Measurements from ENCODE around the gene FAM181A. TPM values are rescaled to one million over a fixed set of nuclear protein-coding genes. Genes with fewer than 3 reads are reported as not detected.

FAM181A gene
- total RNA-seq, 1 experiment from 2014 or later, result not detected

DNA sequence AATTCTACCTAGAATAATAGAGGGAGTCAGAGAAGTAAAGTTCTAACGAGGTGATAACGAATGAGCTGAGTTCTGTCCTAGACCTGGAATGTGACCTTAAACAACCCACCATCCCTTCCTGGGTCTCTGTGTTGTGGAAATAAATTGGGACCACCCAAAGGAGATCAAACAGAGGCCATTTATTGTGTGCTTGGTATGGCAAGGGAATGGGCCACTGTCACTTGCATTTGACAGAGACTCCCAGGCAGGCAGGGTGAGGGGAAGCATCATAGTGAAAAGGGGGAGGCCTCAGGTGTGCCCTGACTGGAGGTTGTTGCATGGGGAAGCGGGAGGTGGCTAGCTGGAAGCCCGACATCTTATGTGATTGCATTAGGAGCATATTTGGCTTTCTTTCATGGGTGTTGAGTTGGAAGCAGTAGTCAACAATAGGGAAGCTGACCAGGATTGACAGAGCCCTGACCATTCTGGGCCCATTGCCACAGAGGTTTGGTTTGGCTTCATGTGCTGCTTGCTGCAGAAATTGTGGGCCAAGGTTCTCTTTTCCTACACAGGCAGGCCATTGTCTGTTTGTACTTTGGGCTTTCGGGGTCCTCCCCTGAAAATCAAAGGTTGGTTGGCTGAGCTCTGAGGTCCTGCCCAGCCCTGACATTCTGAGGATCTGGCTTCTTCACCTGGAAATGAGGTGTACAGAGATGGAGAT lies 17.6 kb upstream of the FAM181A start:
- Histone ChIP-seq H4K20me1 (ENCODE audit: insufficient read depth) (no peaks in the 10 kb centered on the region), H3K27ac (no peak overlapping the region), H3K79me2 (ENCODE audit: low read depth) (no peaks in the 10 kb centered on the region), H3K9me2 (ENCODE audit: insufficient read depth) (no peaks in the 10 kb centered on the region), H3K27me3 (ENCODE audit: insufficient read depth, low read depth) (0 out of 2 replicates have a peak, but pooled peaks cover 14% of the 10 kb centered on the region), H3K4me2 (no peak overlapping the region), H3F3A (ENCODE audit: insufficient read depth, low read depth) (no peaks in the 10 kb centered on the region), H3K4me3 (no peak overlapping the region), H3K9me3 (ENCODE audit: insufficient read depth, low read depth) (no peaks in the 10 kb centered on the region), H2AFZ (no peak overlapping the region), H3K36me3 (ENCODE audit: low read depth) (no peaks in the 10 kb centered on the region), H3K4me1 (replicated peaks; ENCODE audit: insufficient read depth) (no peaks in the 10 kb centered on the region)
- DNase-seq, result no peak
- POLR2A ChIA-PET (ENCODE audit: unreplicated experiment), result no interaction called here
- no peak for TF ChIP-seq CTCF (conservative IDR thresholded peaks at IDR 0.05)
- no peak for TF ChIP-seq EZH2 (IDR thresholded peaks at IDR 0.05; ENCODE audit: low read depth)
- CTCF ChIA-PET, result no interaction called here
- intact Hi-C loops (cut with micrococcal nuclease; ENCODE audit: unreplicated experiment), result no loop called here
- no TSS peak for BruUV-seq (replicated peaks)

GRCh38 chr14:93911975-93912615 lies 15.0 kb upstream of the FAM181A start:
- Histone ChIP-seq H3K36me3 (ENCODE audit: low read depth) (no peaks in the 10 kb centered on the region), H3K9me2 (ENCODE audit: insufficient read depth) (no peaks in the 10 kb centered on the region), H3K4me1 (replicated peaks; ENCODE audit: insufficient read depth) (no peaks in the 10 kb centered on the region), H3K4me2 (no peak overlapping the region), H3K27me3 (ENCODE audit: insufficient read depth, low read depth) (peaks cover 16% of the 10 kb centered on the region; the same call in 1 of the 2 replicates), H3K4me3 (no peak overlapping the region), H3K9me3 (ENCODE audit: insufficient read depth, low read depth) (no peaks in the 10 kb centered on the region), H2AFZ (no peak overlapping the region), H4K20me1 (ENCODE audit: insufficient read depth) (no peaks in the 10 kb centered on the region), H3F3A (ENCODE audit: insufficient read depth, low read depth) (no peaks in the 10 kb centered on the region), H3K27ac (no peak overlapping the region), H3K79me2 (ENCODE audit: low read depth) (no peaks in the 10 kb centered on the region)
- ChIA-PET POLR2A (ENCODE audit: unreplicated experiment) (no interaction called here), CTCF (no interaction called here)
- TF ChIP-seq CTCF (conservative IDR thresholded peaks at IDR 0.05) (no peak), EZH2 (IDR thresholded peaks at IDR 0.05; ENCODE audit: low read depth) (no peak)
- intact Hi-C loops (cut with micrococcal nuclease; ENCODE audit: unreplicated experiment), result no loop called here
- no peak for DNase-seq
- no TSS peak for BruUV-seq (replicated peaks)

DNA sequence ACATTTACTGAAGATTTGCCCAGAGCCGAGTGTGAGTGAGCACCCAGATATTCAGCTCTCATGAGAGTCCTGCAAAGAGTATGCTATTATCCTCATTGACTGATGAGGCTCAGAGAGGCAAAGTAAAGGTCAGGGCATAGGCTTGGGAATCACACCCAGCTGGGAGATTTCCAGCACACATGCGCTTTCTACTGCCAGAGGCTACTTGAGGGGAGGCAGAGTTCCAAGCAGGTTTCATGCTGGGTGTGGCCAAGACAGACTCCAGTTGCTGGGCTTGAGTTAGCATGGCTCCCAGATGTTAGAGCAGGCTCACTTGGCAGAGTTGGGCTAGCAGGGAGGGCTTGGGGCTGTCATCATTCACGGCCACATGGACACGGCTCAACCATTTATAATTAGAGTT lies 14.4 kb upstream of the FAM181A start:
- Histone ChIP-seq H3K27ac (no peak overlapping the region), H3K9me2 (ENCODE audit: insufficient read depth) (no peaks in the 10 kb centered on the region), H3K79me2 (ENCODE audit: low read depth) (no peaks in the 10 kb centered on the region), H3K9me3 (ENCODE audit: insufficient read depth, low read depth) (no peaks in the 10 kb centered on the region), H3K4me1 (replicated peaks; ENCODE audit: insufficient read depth) (no peaks in the 10 kb centered on the region), H3K4me3 (no peak overlapping the region), H3K27me3 (ENCODE audit: insufficient read depth, low read depth) (peaks cover 13% of the 10 kb centered on the region; the same call in 1 of the 2 replicates), H3F3A (ENCODE audit: insufficient read depth, low read depth) (no peaks in the 10 kb centered on the region), H4K20me1 (ENCODE audit: insufficient read depth) (no peaks in the 10 kb centered on the region), H2AFZ (no peak overlapping the region), H3K36me3 (ENCODE audit: low read depth) (no peaks in the 10 kb centered on the region), H3K4me2 (no peak overlapping the region)
- TF ChIP-seq EZH2 (IDR thresholded peaks at IDR 0.05; ENCODE audit: low read depth) (no peak), CTCF (conservative IDR thresholded peaks at IDR 0.05) (no peak)
- no TSS peak for BruUV-seq (replicated peaks)
- POLR2A ChIA-PET (ENCODE audit: unreplicated experiment), result no interaction called here
- CTCF ChIA-PET, result no interaction called here
- no peak for DNase-seq
- intact Hi-C loops (cut with micrococcal nuclease; ENCODE audit: unreplicated experiment), result no loop called here
